Vagina (tissue), 2 donors: ENCODE results near the gene SCNN1G.

Experiments used
- CTCF ChIP-seq, 3 experiments: fragments of 450-650 bp in 2 of 3; fragments of 200-600 bp in 1 of 3; sonication (generic) in 1 of 3; IDR thresholded peaks; one replicate each; pipeline ENCODE4 v1.5.1; 2017 to 2019; ENCODE audit warnings: antibody characterized with exemption in 3 of 3, mild to moderate bottlenecking in 2 of 3, moderate library complexity in 2 of 3
- POLR2A ChIP-seq, 2 donors: fragments of 450-650 bp; IDR thresholded peaks; one replicate each; pipeline ENCODE4 v1.6.1; 2017; ENCODE audit warnings: antibody characterized with exemption in 2 of 2, mild to moderate bottlenecking in 2 of 2, moderate library complexity in 2 of 2
- POLR2AphosphoS5 ChIP-seq, 2 donors: sonication (generic); formaldehyde crosslinking; IDR thresholded peaks; one replicate each; pipeline ENCODE4 v1.9.0; 2017; ENCODE audit warnings: antibody characterized with exemption in 2 of 2, mild to moderate bottlenecking in 2 of 2, low read depth in 1 of 2; ENCODE audit not compliant: insufficient read depth in 1 of 2

GRCh38 chr16:23202166-23202565, 19.6 kb downstream of the SCNN1G start:
- no peak for TF ChIP-seq CTCF (IDR thresholded peaks at IDR 0.05)
- no peak for TF ChIP-seq POLR2A (IDR thresholded peaks at IDR 0.05)
- TF ChIP-seq POLR2AphosphoS5 (IDR thresholded peaks at IDR 0.05; ENCODE audit: insufficient read depth in 1 of 2, low read depth in 1 of 2): no peak
